ENCODE data around the gene TDRD7. TPM values are rescaled to one million over a fixed set of nuclear protein-coding genes. Genes with fewer than 3 reads are reported as not detected.

TDRD7 gene
- total RNA-seq, 1 donor from 2014 or later = 14.7 TPM

DNA sequence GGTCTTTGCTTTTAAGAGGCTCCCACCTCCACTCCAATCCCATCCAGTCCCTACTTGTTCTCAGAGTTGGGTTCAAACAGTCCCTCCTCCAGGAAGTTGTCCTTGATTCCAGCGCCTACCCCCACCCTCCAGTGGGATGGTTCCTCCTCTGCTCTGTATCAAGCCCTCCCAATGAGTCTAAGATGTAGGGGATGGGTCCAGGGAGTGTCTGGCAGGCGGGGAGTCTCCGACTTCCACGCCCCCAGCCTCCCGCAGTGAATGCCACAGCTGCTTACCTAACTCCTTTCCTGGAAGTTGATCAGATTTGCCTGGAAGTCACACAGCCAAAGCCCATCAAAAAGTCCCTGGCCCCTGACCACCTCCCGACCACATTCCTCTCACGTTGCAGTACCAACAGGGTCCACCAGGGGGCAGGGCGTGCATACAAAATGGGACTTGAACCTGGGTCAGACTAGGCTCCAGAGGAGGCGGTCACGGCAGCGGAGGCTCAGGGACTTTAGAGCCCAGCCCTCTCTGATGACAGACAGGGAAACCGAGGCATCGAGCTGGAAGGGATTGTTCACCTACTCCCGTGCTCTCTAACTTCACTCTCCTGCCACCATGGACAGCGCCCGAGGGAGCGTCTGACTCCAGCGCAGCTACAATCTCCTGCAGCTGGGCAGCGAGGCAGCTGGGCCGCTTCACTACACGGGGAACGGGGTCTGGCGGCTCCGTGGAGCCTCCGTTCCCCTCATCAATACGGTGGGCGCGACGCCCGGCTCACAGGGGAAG lies 25.0 kb upstream of the TDRD7 start:
- TF ChIP-seq, protein P1, sequence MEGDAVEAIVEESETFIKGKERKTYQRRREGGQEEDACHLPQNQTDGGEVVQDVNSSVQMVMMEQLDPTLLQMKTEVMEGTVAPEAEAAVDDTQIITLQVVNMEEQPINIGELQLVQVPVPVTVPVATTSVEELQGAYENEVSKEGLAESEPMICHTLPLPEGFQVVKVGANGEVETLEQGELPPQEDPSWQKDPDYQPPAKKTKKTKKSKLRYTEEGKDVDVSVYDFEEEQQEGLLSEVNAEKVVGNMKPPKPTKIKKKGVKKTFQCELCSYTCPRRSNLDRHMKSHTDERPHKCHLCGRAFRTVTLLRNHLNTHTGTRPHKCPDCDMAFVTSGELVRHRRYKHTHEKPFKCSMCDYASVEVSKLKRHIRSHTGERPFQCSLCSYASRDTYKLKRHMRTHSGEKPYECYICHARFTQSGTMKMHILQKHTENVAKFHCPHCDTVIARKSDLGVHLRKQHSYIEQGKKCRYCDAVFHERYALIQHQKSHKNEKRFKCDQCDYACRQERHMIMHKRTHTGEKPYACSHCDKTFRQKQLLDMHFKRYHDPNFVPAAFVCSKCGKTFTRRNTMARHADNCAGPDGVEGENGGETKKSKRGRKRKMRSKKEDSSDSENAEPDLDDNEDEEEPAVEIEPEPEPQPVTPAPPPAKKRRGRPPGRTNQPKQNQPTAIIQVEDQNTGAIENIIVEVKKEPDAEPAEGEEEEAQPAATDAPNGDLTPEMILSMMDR (IDR thresholded peaks at IDR 0.05) = peak; percentile 52
- Mint-ChIP-seq H3K9me3 (no peaks in the 10 kb centered on the region), H3K4me3 (no peak overlapping the region), H3K27me3 (peaks cover 4% of the 10 kb centered on the region), H3K4me1 (peaks cover 23% of the 10 kb centered on the region), H3K27ac (no peak overlapping the region), H3K36me3 (ENCODE audit: low read depth) (no peaks in the 10 kb centered on the region)
- POLR2A ChIA-PET = no interaction called here
- DNase-seq (peak; percentile 76), ATAC-seq (ENCODE audit: low read depth) (peak; percentile 53)
- CTCF ChIA-PET = interaction anchor here (0.9 to 4.1 kb wide), 13 partner anchors 9 to 532 kb away, joined by 3 to 32 read pairs (median 7); partner anchors contain the start of genes NCBP1, TDRD7, TSTD2 and ZNF782
- intact Hi-C loops (cut with micrococcal nuclease) = loop anchor here (1.0 to 5.0 kb wide), 4 partner anchors 12 to 228 kb away; no protein-coding TSS in a partner anchor

DNA sequence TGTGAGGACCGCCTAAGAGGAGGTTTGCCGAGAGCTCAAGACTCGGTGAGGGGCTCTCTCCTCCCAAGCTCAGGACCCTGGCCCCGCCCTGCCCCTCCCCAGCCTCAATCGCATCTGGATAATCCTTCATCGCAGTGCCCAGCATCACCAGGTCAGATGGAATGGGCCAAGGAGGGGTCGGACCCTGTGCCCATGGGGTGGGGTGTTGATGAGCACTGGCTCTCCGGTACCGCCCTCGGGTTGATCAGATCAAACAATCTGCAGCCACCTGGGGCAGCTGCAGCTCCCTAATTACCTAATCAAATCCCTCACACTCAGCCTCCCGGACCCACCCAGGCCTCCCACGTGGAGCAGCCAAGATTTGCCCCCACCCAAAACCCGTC lies 24.4 kb upstream of the TDRD7 start:
- ATAC-seq (ENCODE audit: low read depth) (no peak), DNase-seq (no peak)
- Mint-ChIP-seq H3K36me3 (ENCODE audit: low read depth) (no peaks in the 10 kb centered on the region), H3K4me3 (no peak overlapping the region), H3K9me3 (no peaks in the 10 kb centered on the region), H3K27ac (no peak overlapping the region), H3K27me3 (peaks cover 4% of the 10 kb centered on the region), H3K4me1 (peaks cover 23% of the 10 kb centered on the region)
- ChIA-PET CTCF (interaction anchor here (0.9 to 4.1 kb wide), 11 partner anchors 8 to 531 kb away, joined by 3 to 32 read pairs (median 8); partner anchors contain the start of genes NCBP1, TDRD7 and TSTD2), POLR2A (no interaction called here)
- TF ChIP-seq, protein P1 (IDR thresholded peaks at IDR 0.05) = no peak
- intact Hi-C loops (cut with micrococcal nuclease) = loop anchor here (1.0 to 5.0 kb wide), 4 partner anchors 12 to 228 kb away; no protein-coding TSS in a partner anchor

DNA sequence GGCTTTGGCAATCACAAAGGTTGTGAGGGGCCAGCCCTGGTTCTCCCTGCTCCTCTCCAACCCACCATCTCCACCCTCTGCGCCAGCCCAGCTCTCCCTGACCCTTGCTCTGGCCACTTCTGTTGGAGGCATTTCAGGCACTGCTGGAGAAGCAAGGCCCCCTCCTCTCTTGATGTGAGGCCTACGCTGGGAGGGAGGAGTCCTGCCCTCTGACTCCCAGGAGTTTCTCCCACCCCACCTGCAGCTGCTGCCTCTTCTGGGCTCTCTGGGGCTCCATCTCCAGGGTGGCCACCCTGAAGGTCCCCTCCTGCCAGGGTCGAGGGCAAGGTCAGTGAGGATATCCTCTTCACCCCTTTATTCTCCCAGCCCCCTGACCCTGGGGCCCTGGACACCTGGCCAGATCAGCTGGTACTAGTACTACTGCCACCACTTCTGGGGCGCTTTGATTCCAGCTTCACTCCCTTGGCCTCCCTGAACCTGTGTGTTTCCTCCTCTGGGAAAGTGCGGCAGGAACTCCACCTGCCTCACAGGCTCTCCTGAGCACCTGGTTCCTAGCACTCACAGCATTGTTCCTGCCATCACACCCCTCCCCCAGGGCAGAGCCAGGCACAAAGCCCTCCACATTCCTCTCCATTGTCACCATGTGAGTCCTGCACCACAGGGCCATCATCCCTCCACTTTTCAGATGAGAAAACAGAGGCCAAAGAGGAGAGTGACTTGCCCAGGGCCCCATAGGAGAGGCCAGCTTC lies 23.8 kb upstream of the TDRD7 start:
- peaks cover 6% of the 10 kb centered on the region for H3K27me3 Mint-ChIP-seq
- ChIA-PET CTCF (interaction anchor here (0.9 to 4.1 kb wide), 8 partner anchors 10 to 245 kb away, joined by 3 to 32 read pairs (median 9); partner anchors contain the start of genes NCBP1, TDRD7 and TSTD2), POLR2A (no interaction called here)
- H3K9me3 Mint-ChIP-seq = no peaks in the 10 kb centered on the region
- H3K27ac Mint-ChIP-seq = no peak overlapping the region
- DNase-seq (no peak), ATAC-seq (ENCODE audit: low read depth) (no peak)
- H3K36me3 Mint-ChIP-seq (ENCODE audit: low read depth) = no peaks in the 10 kb centered on the region
- H3K4me3 Mint-ChIP-seq = no peak overlapping the region
- TF ChIP-seq, protein P1 (IDR thresholded peaks at IDR 0.05) = no peak
- intact Hi-C loops (cut with micrococcal nuclease) = loop anchor here (1.0 to 5.0 kb wide), 4 partner anchors 11 to 227 kb away; no protein-coding TSS in a partner anchor
- H3K4me1 Mint-ChIP-seq = peaks cover 23% of the 10 kb centered on the region

DNA sequence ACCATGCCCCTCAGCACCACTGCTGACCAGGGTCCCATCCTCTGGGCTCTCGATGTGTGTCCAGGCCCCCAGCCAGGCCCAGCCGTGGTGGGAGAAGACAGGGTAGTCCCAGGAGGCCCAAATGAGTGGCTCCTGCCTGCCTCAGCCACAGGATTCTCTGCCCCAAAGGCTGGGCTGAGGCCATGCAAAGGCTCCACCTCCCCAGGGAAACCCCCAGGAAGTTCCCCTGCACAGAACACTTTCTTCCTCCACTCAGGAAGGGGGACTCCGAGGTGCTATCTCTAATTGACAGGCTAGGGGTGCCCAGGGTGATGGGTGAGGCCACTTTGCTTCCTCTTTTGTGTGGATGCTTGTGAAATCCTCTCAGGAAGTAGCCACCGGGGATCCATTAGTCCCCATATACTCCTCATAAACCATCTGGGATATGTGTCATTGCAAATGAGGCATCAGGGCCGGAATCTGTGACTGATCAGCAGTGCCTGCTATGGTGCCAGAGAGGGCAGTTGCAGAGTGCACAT lies 23.1 kb upstream of the TDRD7 start:
- Mint-ChIP-seq H3K27ac (no peak overlapping the region), H3K9me3 (no peaks in the 10 kb centered on the region), H3K4me3 (peak overlapping the region; percentile 28), H3K36me3 (ENCODE audit: low read depth) (no peaks in the 10 kb centered on the region), H3K4me1 (peaks cover 23% of the 10 kb centered on the region), H3K27me3 (peaks cover 8% of the 10 kb centered on the region)
- TF ChIP-seq, protein P1 (IDR thresholded peaks at IDR 0.05) = no peak
- ChIA-PET CTCF (interaction anchor here (2.0 to 4.1 kb wide), 4 partner anchors 13 to 227 kb away, joined by 7 to 30 read pairs (median 18); partner anchors contain the start of gene TDRD7), POLR2A (no interaction called here)
- ATAC-seq (ENCODE audit: low read depth) (peak; percentile 93), DNase-seq (peak; percentile 55)
- intact Hi-C loops (cut with micrococcal nuclease) = loop anchor here (5.0 kb wide), 1 partner anchor 151 kb away; no protein-coding TSS in a partner anchor
